Fibroblast of peridontal ligament (primary cell): ENCODE data around the gene DMD.
A peak's percentile ranks its signal among the peaks of the same experiment; 100 is the strongest.
"Not testable (repeated sequence)": the region's sequence is repeated elsewhere in the genome, so short reads cannot be mapped to it uniquely, and the experiment has no call there.

ENCODE experiments used
- DNase-seq: peaks from one replicate; pipeline ENCODE4 v3.0.0-alpha.2; 2010; ENCODE audit errors: extremely low read depth

DMD gene

GRCh38 chrX:31435592-31435991 is 1775.8 kb downstream of the DMD start:
- DNase-seq: no peak

GRCh38 chrX:31433856-31434255 is 1777.5 kb downstream of the DMD start:
- no peak for DNase-seq

GRCh38 chrX:31429915-31430314 is 1781.4 kb downstream of the DMD start:
- no peak for DNase-seq

GRCh38 chrX:31423609-31424189 is 1787.7 kb downstream of the DMD start:
- DNase-seq: peak; percentile 70

GRCh38 chrX:31421441-31421840 is 1789.9 kb downstream of the DMD start:
- no peak for DNase-seq

GRCh38 chrX:31420711-31421151 is 1790.6 kb downstream of the DMD start:
- DNase-seq: peak; percentile 19

- no peak for DNase-seq
Measured at GRCh38 chrX:31420302-31420701, 1791.0 kb downstream of the DMD start.

GRCh38 chrX:31397119-31397518 is 1814.2 kb downstream of the DMD start:
- DNase-seq: peak; percentile 60

GRCh38 chrX:31392513-31392912 is 1818.8 kb downstream of the DMD start:
- no peak for DNase-seq

- no peak for DNase-seq
Measured at GRCh38 chrX:31388946-31389345, 1822.4 kb downstream of the DMD start.

GRCh38 chrX:31384471-31384870 is 1826.9 kb downstream of the DMD start:
- peak; percentile 33 for DNase-seq

- no peak for DNase-seq
Measured at GRCh38 chrX:31383991-31384390, 1827.4 kb downstream of the DMD start.

GRCh38 chrX:31378973-31379372 is 1832.4 kb downstream of the DMD start:
- not testable (repeated sequence) for DNase-seq

- not testable (repeated sequence) for DNase-seq
Measured at GRCh38 chrX:31377821-31378220, 1833.5 kb downstream of the DMD start.

- DNase-seq: no peak
Measured at GRCh38 chrX:31376408-31377022, 1834.8 kb downstream of the DMD start.

- no peak for DNase-seq
Measured at GRCh38 chrX:31374786-31375185, 1836.6 kb downstream of the DMD start.

- DNase-seq: no peak
Measured at GRCh38 chrX:31371956-31372355, 1839.4 kb downstream of the DMD start.

- DNase-seq: no peak
Measured at GRCh38 chrX:31367816-31368215, 1843.5 kb downstream of the DMD start.

- no peak for DNase-seq
Measured at GRCh38 chrX:31366041-31366440, 1845.3 kb downstream of the DMD start.

- DNase-seq: no peak
Measured at GRCh38 chrX:31356275-31357212, 1854.8 kb downstream of the DMD start.

- no peak for DNase-seq
Measured at GRCh38 chrX:31355206-31355955, 1856.0 kb downstream of the DMD start.

GRCh38 chrX:31353095-31353494 is 1858.3 kb downstream of the DMD start:
- DNase-seq: peak; percentile 64
